HepG2 (cell line): ENCODE data around the gene SLC34A3. TPM values are rescaled to one million over a fixed set of nuclear protein-coding genes. Genes with fewer than 3 reads are reported as not detected.

Experiments used
- AGO1 ChIP-seq: fragments of 200-400 bp; formaldehyde crosslinking; IDR thresholded peaks from 2 replicates; pipeline ENCODE4 v1.6.1; 2017; ENCODE audit warnings: mild to moderate bottlenecking, low read depth, low read length, moderate library complexity; ENCODE audit not compliant: poor library complexity, severe bottlenecking
- ATF7-NPFF ChIP-seq: sonication (generic); formaldehyde crosslinking; IDR thresholded peaks from 2 replicates; pipeline ENCODE4 v1.8.1; 2023; ENCODE audit warnings: mild to moderate bottlenecking, low read depth, missing genetic modification reagents, moderate library complexity
- HOXA5 ChIP-seq: sonication (generic); formaldehyde crosslinking; IDR thresholded peaks from 2 replicates; pipeline ENCODE4 v1.4.0; 2020; ENCODE audit warnings: missing genetic modification reagents
- KLF13 ChIP-seq: sonication (generic); formaldehyde crosslinking; IDR thresholded peaks from 2 replicates; pipeline ENCODE4 v1.4.0; 2020; ENCODE audit warnings: mild to moderate bottlenecking, missing genetic modification reagents
- PRDM15 ChIP-seq: sonication (generic); formaldehyde crosslinking; IDR thresholded peaks from 2 replicates; pipeline ENCODE4 v1.4.0; 2020; ENCODE audit warnings: missing genetic modification reagents
- RARA ChIP-seq: IDR thresholded peaks from 2 replicates; pipeline ENCODE4 v1.6.1; 2016; ENCODE audit warnings: missing genetic modification reagents, missing compliant biosample characterization
- ZFP36L2 ChIP-seq: sonication (generic); formaldehyde crosslinking; IDR thresholded peaks from 2 replicates; pipeline ENCODE4 v1.4.0; 2020; ENCODE audit warnings: missing genetic modification reagents
- ZNF142 ChIP-seq: sonication (generic); formaldehyde crosslinking; IDR thresholded peaks from 2 replicates; pipeline ENCODE4 v1.4.0; 2020; ENCODE audit warnings: missing genetic modification reagents
- ZNF609 ChIP-seq: sonication (generic); formaldehyde crosslinking; IDR thresholded peaks from 2 replicates; pipeline ENCODE4 v1.4.0; 2020; ENCODE audit warnings: mild to moderate bottlenecking, missing genetic modification reagents, borderline replicate concordance
- ZNF761 ChIP-seq: sonication (generic); formaldehyde crosslinking; conservative IDR thresholded peaks from 2 replicates; pipeline ENCODE4 v1.4.0; 2020; ENCODE audit warnings: mild to moderate bottlenecking, missing genetic modification reagents
- ZNF790 ChIP-seq: sonication (generic); formaldehyde crosslinking; IDR thresholded peaks from 2 replicates; pipeline ENCODE4 v1.8.0; 2022; ENCODE audit warnings: missing genetic modification reagents, mild to moderate bottlenecking, borderline replicate concordance
- polyA plus RNA-seq, 8 experiments: library from polyadenylated mRNA; depleted of rRNA in 3 of 8; stranded (reverse) in 7 of 8; unstranded in 1 of 8; fragments of >200 nt; fragmentation: Illumina TruSeq in 4 of 8; extraction: Trizol in 4 of 8; gene quantifications; 2 replicates each; pipeline versions ENCODE4 v1.2.1 to v1.2.3, GENCODE V29; 2011 to 2016; ENCODE audit warnings: low read depth in 4 of 8, missing spikeins in 1 of 8, mixed read lengths in 1 of 8; ENCODE audit not compliant: insufficient read depth in 1 of 8
- total RNA-seq, 5 experiments: library from RNA; depleted of rRNA; stranded (reverse); fragments of >200 nt; fragmentation: Illumina TruSeq; extraction: Trizol; gene quantifications; 2 replicates each; pipeline ENCODE4 v1.2.3, GENCODE V29; 2016; ENCODE audit warnings: low read depth in 1 of 5

SLC34A3 gene
- total and polyA plus RNA-seq, 2 of the 13 experiments (the other 11 are each of a cell fraction or from before 2014, with no cell fraction given): 0.07 to 1.0 TPM

DNA sequence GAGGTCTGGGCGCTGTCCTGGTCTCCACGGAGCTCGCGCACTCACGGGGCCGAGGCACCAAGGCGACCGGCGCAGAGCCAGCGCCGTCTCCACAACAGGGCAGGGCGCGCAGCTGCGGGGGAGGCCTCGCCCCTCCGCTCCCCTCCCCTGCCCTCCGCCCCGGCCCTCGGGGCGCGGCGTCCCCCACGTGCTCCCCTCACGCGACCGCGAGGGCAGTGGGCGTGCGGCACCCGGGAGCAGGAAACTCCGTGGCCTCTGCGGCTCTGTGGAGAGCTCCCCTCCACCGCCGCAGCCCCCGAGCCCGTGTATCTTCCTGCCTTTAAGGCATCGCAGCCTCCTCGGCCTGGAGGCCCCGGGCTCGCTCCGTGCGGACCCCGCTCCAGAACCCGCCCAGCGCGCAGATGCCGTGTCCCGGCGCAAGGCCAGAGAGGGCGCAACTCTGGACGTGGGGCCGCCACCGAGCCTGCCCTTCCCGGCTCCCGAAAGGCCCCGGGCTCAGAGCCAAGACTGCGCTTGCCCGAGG lies 9.7 kb downstream of the SLC34A3 start (continued):
- no peak for TF ChIP-seq AGO1
- TF ChIP-seq ZNF761 (CRISPR knock-in tag): peak; percentile 94
- peak; percentile 93; the same call in 1 of the 2 replicates for TF ChIP-seq ZNF790 (CRISPR knock-in tag)
- no peak for TF ChIP-seq KLF13
- TF ChIP-seq ZNF609 (CRISPR knock-in tag): peak; percentile 32; the same call in 1 of the 2 replicates
- TF ChIP-seq RARA: peak; percentile 42
- no peak for TF ChIP-seq PRDM15 (CRISPR knock-in tag)
- TF ChIP-seq ZFP36L2 (CRISPR knock-in tag): 0 out of 2 replicates have a peak, but pooled peaks have one; percentile 41
- TF ChIP-seq HOXA5 (CRISPR knock-in tag): peak; percentile 84
- peak; percentile 73 for TF ChIP-seq ZNF142 (CRISPR knock-in tag)
- peak; percentile 89 for TF ChIP-seq ATF7-NPFF (CRISPR knock-in tag)
